ENCODE measurements around the gene PACSIN1.

Gene PACSIN1

GRCh38 chr6:34520645-34521462, 55.0 kb downstream of the PACSIN1 start:
- H3K79me2 ChIP-seq (ENCODE audit: low read length), result no peaks in the 10 kb centered on the region
- no peaks in the 10 kb centered on the region for H4K20me1 ChIP-seq (ENCODE audit: insufficient read depth, low read length)
- H3K36me3 ChIP-seq (replicated peaks; ENCODE audit: insufficient read depth, low read length), result no peaks in the 10 kb centered on the region
- H3K4me3 ChIP-seq (ENCODE audit: low read length), result no peak overlapping the region
- no peaks in the 10 kb centered on the region for H3K27me3 ChIP-seq (replicated peaks; ENCODE audit: insufficient read depth, low read length)
- no peak for DNase-seq
- H3F3A ChIP-seq (ENCODE audit: insufficient read depth, low read length), result no peaks in the 10 kb centered on the region
- no peaks in the 10 kb centered on the region for H3K9me3 ChIP-seq (replicated peaks; ENCODE audit: insufficient read depth, low read length)
- no peak overlapping the region for H3K27ac ChIP-seq (ENCODE audit: low read length)
- TF ChIP-seq EZH2 (optimal IDR thresholded peaks at IDR 0.05; ENCODE audit: low read depth, low read length), result no peak
- no peak for TF ChIP-seq CTCF (IDR thresholded peaks at IDR 0.05; ENCODE audit: low read length)
- no peak for TF ChIP-seq EZH2phosphoT487 (IDR thresholded peaks at IDR 0.05; ENCODE audit: low read length)
- H2AFZ ChIP-seq (ENCODE audit: low read length), result no peak overlapping the region
- H3K4me2 ChIP-seq (ENCODE audit: low read depth, low read length), result no peak overlapping the region
- H3K9me2 ChIP-seq (replicated peaks; ENCODE audit: insufficient read depth, low read length), result no peaks in the 10 kb centered on the region
- H3K4me1 ChIP-seq (ENCODE audit: low read length), result no peaks in the 10 kb centered on the region
- H3K9ac ChIP-seq (ENCODE audit: low read length), result no peak overlapping the region

GRCh38 chr6:34521463-34522285, 55.8 kb downstream of the PACSIN1 start:
- TF ChIP-seq EZH2phosphoT487 (IDR thresholded peaks at IDR 0.05; ENCODE audit: low read length) (no peak), EZH2 (optimal IDR thresholded peaks at IDR 0.05; ENCODE audit: low read depth, low read length) (no peak)
- no peaks in the 10 kb centered on the region for H3K9me2 ChIP-seq (replicated peaks; ENCODE audit: insufficient read depth, low read length)
- no peak overlapping the region for H3K27ac ChIP-seq (ENCODE audit: low read length)
- no peaks in the 10 kb centered on the region for H4K20me1 ChIP-seq (ENCODE audit: insufficient read depth, low read length)
- H2AFZ ChIP-seq (ENCODE audit: low read length), result no peak overlapping the region
- no peaks in the 10 kb centered on the region for H3K9me3 ChIP-seq (replicated peaks; ENCODE audit: insufficient read depth, low read length)
- H3K4me2 ChIP-seq (ENCODE audit: low read depth, low read length), result no peak overlapping the region
- no peak overlapping the region for H3K9ac ChIP-seq (ENCODE audit: low read length)
- H3K4me3 ChIP-seq (ENCODE audit: low read length), result no peak overlapping the region
- no peaks in the 10 kb centered on the region for H3F3A ChIP-seq (ENCODE audit: insufficient read depth, low read length)
- H3K27me3 ChIP-seq (replicated peaks; ENCODE audit: insufficient read depth, low read length), result no peaks in the 10 kb centered on the region
- no peak for DNase-seq
- H3K4me1 ChIP-seq (ENCODE audit: low read length), result no peaks in the 10 kb centered on the region
- H3K79me2 ChIP-seq (ENCODE audit: low read length), result no peaks in the 10 kb centered on the region
- H3K36me3 ChIP-seq (replicated peaks; ENCODE audit: insufficient read depth, low read length), result no peaks in the 10 kb centered on the region

- peaks cover 2% of the 10 kb centered on the region; the same call in 1 of the 2 replicates for H3K4me1 ChIP-seq (ENCODE audit: low read length)
- H3K9me3 ChIP-seq (replicated peaks; ENCODE audit: insufficient read depth, low read length), result no peaks in the 10 kb centered on the region
- TF ChIP-seq CTCF (IDR thresholded peaks at IDR 0.05; ENCODE audit: low read length) (no peak), EZH2phosphoT487 (IDR thresholded peaks at IDR 0.05; ENCODE audit: low read length) (no peak), EZH2 (optimal IDR thresholded peaks at IDR 0.05; ENCODE audit: low read depth, low read length) (no peak)
- no peaks in the 10 kb centered on the region for H4K20me1 ChIP-seq (ENCODE audit: insufficient read depth, low read length)
- no peak for DNase-seq
- H2AFZ ChIP-seq (ENCODE audit: low read length), result no peak overlapping the region
- no peak overlapping the region for H3K4me3 ChIP-seq (ENCODE audit: low read length)
- no peaks in the 10 kb centered on the region for H3K36me3 ChIP-seq (replicated peaks; ENCODE audit: insufficient read depth, low read length)
- no peaks in the 10 kb centered on the region for H3K9me2 ChIP-seq (replicated peaks; ENCODE audit: insufficient read depth, low read length)
- H3K79me2 ChIP-seq (ENCODE audit: low read length), result no peaks in the 10 kb centered on the region
- H3K4me2 ChIP-seq (ENCODE audit: low read depth, low read length), result no peak overlapping the region
- H3K27ac ChIP-seq (ENCODE audit: low read length), result no peak overlapping the region
- H3K27me3 ChIP-seq (replicated peaks; ENCODE audit: insufficient read depth, low read length), result no peaks in the 10 kb centered on the region
- no peak overlapping the region for H3K9ac ChIP-seq (ENCODE audit: low read length)
- no peaks in the 10 kb centered on the region for H3F3A ChIP-seq (ENCODE audit: insufficient read depth, low read length)
Measured at GRCh38 chr6:34522761-34523160, 56.9 kb downstream of the PACSIN1 start.
